ENCODE measurements around the gene SORCS2.

GRCh38 chr4:7766661-7767345, 574.5 kb downstream of the SORCS2 start:
- TF ChIP-seq POLR2AphosphoS5 (IDR thresholded peaks at IDR 0.05) (no peak), CTCF (IDR thresholded peaks at IDR 0.05) (no peak)

All from prostate gland (tissue), 2 donors.